HG03571 (cell line): Measurements from ENCODE around the gene SH3GL3.

Source experiments
- ATAC-seq: cut with Tn5 transposase; IDR thresholded peaks from one replicate; pipeline ENCODE4 v1.9.1; 2021; ENCODE audit not compliant: unreplicated experiment

The SH3GL3 gene

DNA sequence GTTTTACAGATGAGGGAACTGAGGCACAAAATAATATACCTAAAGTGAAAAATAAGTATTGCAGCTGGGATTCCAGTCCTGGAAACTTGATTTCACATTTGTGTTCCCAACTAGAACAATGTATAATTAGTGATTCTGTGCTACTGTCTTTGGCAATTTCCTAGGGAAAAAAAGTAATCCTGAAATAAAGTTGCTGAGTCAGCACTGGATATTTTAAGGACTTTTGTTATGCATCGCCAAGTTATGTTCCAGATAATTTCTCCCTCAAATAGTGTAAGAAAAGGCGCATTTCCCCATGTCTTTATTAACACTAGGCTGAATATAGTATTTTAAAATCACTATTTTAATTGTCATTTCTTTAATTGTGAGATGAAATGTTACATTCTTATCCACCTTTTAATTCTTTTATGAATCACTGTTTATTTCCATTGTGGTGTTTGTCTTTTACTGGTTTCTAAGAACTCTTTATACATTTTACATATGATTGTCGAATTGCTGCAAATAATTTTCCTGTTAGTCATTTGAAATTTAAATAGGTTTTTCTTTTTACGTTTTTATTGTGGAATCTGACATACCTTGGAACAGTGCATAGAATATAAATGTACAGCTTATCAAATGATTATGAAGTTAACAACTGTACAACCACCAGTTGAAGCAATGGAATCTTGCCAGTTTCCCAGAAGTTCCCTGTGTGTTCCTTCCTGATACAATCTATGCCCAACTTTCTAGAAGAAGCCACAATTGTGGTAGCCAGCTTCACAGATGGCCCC is 56.6 kb downstream of the SH3GL3 start:
- no peak for ATAC-seq

GRCh38 chr15:83504365-83504764 is 57.2 kb downstream of the SH3GL3 start:
- no peak for ATAC-seq

- ATAC-seq: no peak
Observed at GRCh38 chr15:83510001-83510400, 62.9 kb downstream of the SH3GL3 start.

GRCh38 chr15:83512459-83512858 is 65.3 kb downstream of the SH3GL3 start:
- ATAC-seq: no peak

- ATAC-seq: no peak
Observed at GRCh38 chr15:83514584-83514983, 67.4 kb downstream of the SH3GL3 start.

DNA sequence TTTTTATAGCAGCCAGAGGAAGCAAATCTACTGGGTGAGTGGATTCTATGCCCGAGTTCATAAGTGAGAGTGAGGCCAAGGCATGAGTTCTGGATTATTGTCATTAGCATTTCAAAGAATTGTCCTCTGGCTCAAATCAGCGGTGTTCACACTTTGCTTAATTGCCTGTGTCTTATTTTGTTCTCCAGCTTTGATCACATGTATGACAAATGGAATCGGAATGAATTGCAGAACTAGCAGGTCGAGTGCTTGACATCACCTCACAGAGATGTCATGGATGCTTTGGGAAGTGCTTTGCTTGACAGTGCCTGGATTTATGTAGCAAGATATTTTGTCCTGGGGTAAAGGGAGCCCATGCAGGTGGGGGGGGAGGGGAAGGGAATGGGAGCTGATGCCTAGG is 68.0 kb downstream of the SH3GL3 start:
- no peak for ATAC-seq

- no peak for ATAC-seq
Observed at GRCh38 chr15:83516935-83517334, 69.8 kb downstream of the SH3GL3 start.

GRCh38 chr15:83526319-83526718 is 79.2 kb downstream of the SH3GL3 start:
- no peak for ATAC-seq

DNA sequence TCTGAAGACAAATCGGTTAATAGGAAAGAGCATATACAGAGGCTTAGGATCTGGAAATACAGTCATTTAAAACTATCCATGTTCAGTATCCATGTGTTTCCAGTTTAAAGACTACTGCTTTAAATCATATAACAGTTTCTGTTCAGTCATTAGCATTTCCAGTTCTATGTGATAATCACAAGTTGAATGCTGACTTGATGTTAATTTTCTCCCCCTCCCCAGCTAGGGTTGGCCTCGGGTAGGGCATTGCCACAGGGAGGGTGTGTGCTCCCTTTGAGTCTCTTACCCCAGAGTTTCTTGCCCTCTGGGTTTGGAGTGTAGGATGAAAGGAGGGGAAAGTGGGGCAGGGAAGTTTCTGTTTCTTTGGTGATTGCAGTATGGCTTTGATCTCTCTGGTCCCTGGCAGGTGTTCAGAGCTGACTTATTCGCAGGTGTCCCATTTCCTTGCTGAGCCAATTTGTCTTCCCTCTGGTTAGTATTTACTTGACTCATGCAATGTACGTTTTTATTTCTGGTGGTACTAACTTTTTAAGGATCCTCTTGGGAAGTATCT is 86.3 kb downstream of the SH3GL3 start:
- ATAC-seq: no peak

GRCh38 chr15:83537606-83538005 is 90.5 kb downstream of the SH3GL3 start:
- ATAC-seq: no peak

GRCh38 chr15:83538682-83539081 is 91.5 kb downstream of the SH3GL3 start:
- ATAC-seq: no peak

DNA sequence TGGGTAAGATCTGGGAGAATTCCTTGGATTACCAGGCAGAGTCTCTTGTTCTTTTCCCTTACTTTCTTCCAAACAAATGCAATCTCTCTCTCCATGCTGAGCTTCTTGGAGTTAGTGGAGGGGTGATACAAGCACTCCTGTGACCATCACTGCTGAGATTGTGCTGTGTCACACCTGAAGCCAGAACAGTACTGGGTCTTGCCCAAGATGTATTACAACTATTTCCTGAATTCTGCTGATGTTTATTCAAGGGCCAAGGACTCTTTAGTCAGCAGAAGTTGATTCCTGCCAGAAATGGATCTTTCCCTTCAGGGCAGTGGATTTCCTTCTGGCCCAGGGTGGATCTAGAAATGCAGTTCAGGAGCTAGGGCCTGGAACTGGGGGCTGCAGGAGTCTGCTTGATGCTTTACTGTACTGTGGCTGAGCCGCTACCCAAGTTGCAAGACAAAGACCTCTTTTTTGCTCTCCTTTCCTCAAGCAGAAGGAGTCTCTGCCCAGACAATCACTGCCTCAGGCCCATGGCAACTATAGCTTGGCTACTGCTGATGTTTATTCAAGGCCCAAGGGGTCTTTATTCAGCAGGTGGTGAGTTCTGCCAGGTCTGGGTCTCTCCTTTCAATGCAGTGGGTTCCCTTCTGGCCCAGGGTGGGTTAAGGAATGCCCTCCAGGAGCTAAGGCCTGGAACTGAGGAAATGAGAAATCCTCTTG is 98.8 kb downstream of the SH3GL3 start:
- no peak for ATAC-seq

GRCh38 chr15:83546512-83546888 is 99.4 kb downstream of the SH3GL3 start:
- no peak for ATAC-seq

- no peak for ATAC-seq
Observed at GRCh38 chr15:83547168-83547567, 100.0 kb downstream of the SH3GL3 start.

- ATAC-seq: no peak
Observed at GRCh38 chr15:83549623-83550022, 102.5 kb downstream of the SH3GL3 start.

DNA sequence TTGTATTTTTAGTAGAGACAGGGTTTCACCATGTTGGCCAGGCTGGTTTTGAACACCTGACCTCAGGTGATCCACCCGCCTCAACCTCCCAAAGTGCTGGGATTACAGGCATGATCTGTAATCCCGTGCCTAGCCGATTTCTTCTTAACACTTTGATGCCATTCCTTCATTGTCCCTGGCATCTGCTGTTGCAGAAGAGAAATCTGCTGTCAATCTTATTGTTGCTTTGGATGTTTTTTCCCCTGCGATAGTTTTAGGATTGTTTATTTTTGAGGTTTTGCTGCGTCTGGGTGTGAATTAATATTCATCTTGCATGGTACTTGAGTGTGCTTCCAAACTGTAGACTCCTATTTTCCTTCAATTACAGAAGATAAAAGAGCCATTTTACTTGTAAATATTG is 107.4 kb downstream of the SH3GL3 start:
- ATAC-seq: no peak

- ATAC-seq: no peak
Observed at GRCh38 chr15:83555383-83555782, 108.2 kb downstream of the SH3GL3 start.

DNA sequence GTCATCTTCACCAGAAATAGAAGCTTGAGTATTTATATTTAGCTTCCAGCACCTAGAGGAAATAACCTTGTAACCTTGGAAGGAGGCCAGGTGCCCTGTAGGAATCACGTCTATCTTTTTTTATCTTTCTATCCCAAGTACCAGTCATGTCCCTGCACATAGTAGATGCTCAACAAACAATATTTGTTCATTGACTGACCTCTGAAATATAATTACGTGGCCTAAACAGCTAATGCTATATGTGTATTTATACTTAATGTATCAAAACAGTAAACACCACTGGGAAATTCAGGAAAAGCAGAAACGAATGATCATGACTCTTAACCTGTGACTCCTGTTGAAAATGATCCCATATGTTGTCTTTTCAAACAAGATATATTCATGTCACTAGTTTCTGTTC is 108.9 kb downstream of the SH3GL3 start:
- no peak for ATAC-seq

DNA sequence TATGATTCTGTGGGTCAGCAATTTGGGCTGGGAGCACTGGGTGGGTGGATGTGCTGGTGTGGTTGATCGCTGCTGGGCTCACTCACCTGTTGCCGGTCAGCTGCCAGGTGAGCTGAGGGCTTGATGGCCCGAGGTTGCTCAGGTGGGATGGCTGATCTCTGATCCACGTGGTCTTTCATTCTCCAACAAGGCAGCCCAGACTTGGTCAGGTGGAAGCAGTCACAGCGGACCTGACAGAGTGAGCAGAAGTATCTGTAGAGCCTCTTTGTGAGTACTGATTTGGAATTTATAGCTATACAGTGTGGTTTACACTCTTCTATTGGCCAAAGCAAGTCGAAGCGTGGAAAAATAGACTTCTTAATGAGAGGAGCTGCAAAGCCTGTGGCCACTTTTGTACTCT is 109.6 kb downstream of the SH3GL3 start:
- ATAC-seq: no peak

DNA sequence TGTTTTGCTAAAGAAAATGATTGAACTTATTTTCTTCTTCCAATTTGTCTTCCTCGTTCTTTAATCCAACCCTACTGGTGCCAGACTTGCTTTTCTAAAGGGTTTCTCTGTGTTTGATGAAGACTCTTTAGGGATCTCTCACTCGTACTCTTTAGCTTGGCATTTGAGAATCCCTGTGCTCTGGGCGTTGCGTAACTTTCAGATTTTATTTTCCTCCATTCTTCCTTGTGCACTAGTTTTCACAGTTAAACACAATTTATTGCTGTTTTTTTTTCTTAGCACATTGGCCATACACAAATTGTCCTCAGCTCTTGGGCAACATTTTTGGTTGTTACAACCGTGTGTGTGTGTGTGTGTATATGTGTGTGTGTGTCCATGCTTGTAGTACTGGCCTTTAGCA is 111.0 kb downstream of the SH3GL3 start:
- ATAC-seq: no peak

DNA sequence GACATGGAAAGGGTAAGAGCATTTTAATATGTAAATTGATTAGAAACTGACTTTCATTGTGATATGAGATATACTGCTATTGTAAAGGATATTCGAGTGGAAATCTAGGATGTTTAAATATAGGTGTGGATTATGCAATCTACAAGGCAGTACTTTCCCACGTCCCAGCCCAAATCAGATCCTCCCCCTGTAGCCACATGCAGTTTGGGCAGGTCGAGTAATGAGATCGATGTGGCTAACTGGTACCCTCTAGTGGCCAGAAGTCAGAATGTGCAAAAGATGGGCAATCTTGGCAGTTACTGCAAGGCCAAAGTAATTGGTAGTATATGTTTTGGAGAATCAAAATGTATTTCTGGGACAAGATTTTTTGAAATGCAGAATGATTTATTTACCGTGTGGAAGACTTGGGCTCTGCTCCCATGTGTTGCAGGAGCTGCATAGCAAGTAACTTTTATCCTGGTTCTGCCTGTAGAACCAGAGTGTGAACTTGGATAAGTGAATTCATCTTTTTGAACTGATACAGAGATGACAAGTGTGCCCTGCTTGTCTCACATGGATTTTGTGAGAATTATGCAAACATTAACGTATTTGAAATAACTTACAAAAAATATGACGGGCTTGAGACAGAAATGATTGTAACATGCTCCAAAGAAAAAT is 112.3 kb downstream of the SH3GL3 start:
- ATAC-seq: no peak

DNA sequence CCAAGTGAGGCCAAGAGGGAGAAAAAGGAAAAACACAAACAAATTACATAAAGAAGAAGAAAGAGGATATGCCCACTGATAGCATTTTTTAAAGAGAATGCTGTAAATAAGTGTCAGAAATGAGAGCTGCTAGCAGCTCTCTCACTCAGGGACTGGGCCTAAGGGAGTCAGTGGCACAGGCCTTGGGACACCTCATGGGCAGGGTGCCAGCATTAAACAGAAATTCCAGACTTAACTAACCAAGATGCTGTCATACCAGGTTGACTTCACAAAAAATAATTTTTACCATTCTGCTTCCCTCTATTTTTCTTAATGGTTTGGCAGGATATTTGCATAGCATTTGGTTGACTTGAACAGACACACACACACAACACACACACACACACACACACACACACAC is 114.5 kb downstream of the SH3GL3 start:
- no peak for ATAC-seq
